Activated gamma-delta T cell treated with anti-CD3 and anti-CD28 coated beads, Interleukin-2, amount 50 U/mL, for 16 hours (primary cell): Measurements from ENCODE around the gene FGF3.

Experiments used
- DNase-seq: peaks from one replicate; pipeline ENCODE4 v3.0.0-alpha.2; 2020; ENCODE audit warnings: low read depth

The FGF3 gene

DNA sequence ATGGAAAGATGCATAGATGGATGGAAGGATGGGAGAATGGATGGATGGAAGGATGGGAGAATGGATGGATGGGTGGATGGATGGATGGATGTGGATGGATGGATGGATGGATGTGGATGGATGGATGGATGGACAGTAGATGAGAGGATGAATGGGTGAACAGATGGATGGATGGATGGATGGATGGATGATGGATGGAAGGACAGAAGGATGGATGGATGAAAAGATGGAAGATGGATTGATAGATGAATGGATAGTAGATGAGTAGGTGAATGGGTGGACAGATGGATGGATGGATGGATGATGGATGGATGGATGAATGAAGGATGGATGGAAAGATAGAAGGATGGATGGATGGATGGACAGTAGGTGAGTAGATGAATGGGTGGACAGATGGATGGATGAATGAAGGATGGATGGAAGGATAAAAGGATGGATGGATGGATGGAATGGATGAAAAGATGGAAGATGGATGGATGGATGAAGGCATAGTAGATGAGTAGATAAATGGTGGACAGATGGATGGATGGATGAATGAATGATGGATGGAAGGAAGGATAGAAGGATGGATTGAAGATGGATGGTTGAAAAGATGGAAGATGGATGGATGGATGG is 15.5 kb downstream of the FGF3 start:
- no peak for DNase-seq

DNA sequence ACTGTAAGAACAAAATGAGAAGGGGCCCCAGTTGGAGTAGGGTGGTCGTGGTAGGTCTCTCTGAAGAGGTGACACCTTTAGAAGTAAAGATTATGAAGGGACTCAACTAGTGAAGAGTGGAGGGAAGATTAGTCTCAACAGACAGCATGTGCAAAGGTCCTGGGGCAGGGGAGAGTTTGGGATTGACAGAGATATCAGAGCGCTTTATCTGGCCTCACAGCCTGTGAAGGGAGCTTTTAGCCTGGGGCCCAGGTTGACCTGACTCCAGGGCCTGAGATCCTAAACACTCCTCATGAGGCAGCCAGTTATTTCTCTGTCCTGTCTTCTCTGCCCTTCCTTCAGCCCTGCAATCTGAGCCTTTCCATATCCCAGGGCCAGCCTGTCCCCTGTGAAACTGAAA is 16.2 kb downstream of the FGF3 start:
- no peak for DNase-seq

DNA sequence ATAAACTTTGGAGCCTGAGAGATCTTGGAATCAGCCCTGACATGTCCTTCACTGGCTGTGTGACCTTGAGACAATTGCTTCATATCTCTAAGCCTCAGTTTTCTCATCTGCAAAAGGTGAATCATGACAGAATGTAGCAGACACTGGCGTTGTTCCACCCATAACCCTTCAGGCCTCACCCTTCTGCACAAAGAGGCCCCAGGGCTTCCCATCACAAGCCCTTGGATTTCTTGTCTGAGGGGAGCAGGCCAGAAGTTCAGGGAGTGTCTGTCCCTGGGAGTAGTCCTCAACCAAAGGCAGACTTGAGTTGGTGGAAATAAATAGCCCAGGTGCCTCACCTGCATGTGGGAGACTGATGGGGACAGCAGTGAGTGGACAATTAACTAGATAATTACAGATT is 16.6 kb downstream of the FGF3 start:
- no peak for DNase-seq

DNA sequence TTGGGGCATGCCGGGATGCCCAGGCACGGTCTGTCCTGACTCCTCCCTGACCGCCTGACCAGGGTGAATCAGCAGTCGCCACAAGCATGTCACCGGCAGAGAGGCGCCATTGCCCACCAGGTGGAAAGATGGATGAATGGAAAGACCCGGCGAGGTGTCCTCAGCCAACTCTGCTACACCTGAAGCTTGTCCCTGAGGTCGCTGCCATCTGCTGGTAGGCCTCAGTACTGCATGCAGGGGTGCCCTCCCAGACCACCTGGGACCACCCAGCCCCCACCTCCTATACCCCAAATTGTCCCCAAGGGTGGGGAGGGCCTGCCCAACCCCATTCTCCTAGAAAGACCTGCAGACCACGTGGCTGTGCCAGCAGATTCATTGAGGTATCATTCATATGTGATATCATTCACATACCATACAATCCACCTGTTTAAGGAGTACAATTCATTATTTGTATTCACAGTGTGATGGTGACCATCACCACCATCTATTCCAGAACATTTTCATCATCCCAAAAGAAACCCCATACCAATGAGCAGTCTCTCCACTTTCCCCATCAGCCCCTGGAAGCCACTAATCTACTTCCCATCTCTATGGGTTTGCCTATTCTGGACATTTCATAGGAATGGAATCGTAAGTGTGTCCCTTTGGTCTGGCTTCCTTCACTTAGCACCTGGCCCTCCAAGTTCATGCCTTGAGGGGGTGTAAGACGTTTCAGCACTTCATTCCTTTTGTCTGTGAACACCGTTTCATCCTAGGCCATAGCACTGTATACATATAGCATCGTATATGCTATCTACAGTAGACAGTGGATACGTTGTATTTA is 17.5 kb downstream of the FGF3 start:
- peak; percentile 8 for DNase-seq

DNA sequence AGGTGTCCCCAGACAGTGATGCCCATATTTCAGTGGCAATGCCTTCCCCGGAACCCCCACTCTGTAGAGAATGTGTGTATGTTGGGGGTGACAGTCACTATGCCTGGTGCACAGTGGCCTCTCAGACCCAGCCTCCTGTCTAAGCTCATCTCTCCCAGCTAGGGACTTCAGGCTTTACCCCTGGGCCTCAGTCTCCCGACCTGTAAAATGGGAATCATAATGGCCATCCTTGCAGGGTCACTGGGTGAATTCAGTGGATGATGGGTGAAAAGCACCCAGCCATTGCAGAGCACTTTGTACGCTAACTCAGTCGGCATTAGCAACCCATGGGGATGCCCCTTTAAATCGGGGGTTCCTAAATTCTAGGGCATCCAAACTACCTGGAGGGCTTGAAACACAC is 18.9 kb downstream of the FGF3 start:
- DNase-seq: no peak

DNA sequence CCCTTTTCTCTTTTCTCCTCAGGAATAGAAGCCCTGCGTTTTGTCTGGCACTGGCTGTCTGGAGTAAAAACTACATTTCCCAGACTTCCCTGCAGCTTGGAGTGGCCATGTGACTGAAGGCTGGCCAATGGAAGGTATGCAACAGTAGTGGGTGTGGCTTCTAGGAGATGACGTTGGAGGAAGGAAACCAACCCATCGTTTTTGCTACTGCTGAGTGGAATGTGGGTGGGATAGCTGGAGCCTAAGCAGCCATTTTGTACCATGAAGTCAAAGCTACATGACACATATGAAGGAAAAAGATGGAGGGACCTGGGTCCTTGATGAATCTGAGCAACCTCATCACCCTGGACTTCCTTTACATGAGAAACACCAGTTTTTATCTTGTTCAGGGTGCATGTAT is 19.6 kb downstream of the FGF3 start:
- DNase-seq: no peak

DNA sequence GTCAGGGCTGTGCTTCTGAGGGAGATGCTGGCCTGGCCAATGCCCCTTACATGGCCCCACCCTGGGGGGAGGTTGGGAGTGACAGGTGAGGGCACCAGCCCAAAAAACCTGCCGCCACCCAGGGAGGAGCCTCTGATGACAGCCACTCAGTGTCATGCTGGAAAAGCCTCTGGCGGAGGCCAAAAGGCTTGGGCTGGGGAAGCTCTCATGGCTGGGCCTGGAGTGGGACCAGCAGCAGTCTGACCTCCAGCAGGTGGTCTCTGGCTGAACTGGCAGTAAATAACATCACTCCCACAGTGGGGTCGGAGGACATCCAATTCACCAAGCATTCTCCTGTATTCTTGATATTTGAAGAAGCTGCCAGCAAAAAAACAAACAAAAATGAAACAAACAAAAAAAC is 20.1 kb downstream of the FGF3 start:
- no peak for DNase-seq

DNA sequence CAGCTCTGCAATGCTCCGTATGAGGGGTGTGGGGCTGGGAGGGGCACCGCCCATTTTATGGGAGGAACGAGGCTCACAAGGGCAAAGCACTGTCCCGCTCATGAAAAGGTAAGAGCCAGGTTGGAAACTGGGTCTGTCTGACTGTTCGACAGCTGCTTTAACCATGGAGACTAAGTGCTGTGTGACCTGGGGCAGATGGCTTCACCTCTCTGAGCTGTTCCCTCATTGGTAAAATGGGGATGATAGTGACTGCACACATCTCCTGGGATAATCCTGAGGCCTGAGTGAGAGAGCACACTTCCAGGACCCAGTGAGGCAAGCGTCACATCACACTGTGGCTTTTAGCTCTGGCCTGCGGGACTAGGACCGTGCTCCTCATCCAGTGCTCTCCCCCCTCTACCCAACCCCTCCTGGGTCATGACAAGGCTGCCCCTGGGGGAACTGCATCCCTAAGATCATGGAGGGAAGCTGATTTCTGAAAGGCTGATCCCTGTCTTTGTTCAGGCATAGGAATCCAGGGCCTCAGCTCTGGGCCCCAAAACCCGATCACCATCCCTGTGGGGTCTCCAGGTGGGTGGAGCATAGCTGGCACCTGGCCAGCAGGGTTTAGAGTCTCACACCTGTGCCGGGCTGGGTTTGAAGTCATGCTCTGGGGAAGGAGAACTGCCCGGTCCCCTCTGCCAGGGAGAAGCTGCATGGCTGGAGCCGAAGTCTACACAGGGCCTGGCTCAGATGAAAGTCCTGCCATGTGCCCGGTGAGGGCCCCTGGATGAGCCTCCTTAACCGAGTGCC is 21.3 kb downstream of the FGF3 start:
- DNase-seq: no peak

DNA sequence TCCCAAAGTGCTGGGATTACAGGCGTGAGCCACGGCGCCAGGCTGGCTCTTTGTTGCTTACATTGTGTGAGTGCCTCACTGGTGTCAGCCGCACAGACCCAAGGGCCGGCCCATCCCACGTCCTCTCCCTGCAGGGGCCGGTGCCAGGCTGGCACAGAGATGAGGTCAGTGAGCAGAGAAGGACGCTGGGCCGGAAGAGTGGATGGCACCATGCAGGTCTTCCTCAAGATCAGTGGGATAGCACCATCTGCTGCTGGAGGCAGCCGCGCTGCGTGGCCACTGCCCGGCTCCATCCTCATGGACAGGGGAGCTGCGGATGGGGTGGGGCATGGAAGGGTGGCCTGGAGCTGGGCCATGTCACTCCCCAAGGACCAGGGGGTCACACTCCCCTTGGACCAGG is 22.1 kb downstream of the FGF3 start:
- DNase-seq: no peak

DNA sequence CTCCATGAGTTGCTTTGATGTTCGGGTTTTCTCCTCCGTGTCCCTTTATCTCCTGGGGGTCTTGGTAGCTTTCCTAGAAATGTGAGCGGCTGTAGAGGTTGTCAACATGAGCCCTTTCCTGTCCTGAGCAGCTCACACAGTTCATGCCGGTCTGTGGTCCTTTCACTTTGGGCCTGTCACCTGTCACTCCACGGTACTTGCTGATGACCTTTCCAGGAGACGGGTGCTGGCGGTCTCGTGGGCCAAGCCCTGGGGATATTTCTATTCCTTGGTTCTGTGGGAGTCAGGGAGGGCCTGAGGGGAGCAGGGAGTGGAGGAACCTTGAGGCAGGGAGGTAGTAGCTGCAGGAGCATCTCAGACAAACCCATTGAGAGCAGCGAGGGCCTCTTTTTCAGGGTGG is 23.2 kb downstream of the FGF3 start:
- DNase-seq: no peak

DNA sequence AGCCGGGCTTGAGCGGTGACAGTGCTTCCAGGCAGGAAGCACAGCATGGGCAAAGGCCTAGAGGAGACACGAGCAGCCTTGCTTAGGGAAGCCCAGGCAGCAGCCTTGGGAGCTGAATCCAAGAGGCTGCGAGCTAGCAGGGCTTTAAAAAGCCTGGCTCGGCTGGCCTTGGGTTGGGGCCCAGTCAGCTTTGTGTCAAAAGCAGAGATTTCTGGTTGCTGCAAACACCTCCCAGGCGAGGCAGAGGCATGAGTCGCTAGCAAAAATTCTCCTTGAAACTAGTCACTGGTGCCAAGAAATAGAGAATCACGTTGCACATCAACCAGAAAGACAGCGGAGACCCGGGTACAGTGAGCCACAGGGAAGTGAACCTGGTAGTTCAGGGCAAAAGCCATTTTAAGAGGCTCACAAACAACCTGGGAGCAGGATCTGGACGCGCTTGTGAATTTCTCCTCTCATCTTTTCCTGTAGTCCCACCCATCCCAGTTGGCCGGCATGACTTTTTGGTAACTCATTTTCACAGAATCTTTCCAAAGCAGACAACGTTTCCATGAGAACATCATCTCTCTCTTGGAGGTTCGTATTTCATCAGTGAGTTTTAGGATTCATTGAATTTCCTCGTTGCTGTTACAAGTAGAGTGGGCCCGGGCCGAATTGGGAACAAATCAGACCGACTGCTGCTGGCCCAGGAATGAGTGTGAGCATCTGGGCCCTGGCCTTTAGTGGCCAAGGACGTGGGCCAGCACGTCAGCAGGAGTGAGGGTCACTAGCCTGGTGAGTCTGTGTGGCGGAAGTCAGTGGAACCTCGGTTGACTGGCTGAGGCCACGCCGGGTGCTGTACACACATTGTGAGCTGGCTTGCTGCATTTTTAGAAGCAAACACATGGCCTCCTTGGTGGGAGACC is 27.7 kb downstream of the FGF3 start:
- DNase-seq: no peak

DNA sequence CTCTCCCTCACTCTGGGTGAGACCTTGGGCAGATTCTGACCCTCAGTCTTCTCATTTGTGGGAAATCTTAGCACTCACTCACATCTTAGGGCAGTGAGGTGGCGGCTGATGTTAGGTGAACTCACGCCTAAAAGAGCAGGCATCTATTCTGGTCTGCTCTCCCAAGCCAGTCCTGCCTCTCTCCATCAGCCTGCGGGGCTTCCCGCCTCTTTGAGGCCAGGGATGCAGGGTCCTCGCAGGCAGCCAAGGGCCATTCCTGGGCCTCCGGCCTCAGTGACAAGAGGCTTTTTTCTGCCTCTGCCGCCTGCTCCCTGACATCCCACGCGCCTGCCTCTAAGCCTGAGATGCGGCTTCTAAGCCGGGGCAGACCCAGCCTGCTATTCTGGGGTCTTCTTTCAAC is 30.3 kb downstream of the FGF3 start:
- DNase-seq: no peak

DNA sequence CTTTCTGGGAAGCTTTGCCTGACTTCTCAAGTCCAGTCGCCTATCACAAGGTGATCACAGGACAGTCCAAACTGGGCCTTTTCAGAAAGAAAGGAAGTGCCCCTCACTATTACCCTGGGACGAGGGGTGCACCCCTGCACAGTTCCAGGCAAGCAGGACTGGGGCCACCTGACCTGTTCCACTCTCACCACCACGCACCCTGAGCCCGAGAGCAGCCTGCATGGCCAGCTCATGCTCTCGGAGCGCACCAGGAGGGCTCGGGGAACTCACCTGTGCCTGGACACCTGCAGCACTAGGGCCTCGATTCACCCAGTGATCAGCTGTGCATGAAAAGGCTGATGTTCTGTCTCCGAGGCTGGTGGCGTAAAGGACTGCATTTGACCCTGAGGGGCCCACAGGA is 31.3 kb downstream of the FGF3 start:
- DNase-seq: no peak

DNA sequence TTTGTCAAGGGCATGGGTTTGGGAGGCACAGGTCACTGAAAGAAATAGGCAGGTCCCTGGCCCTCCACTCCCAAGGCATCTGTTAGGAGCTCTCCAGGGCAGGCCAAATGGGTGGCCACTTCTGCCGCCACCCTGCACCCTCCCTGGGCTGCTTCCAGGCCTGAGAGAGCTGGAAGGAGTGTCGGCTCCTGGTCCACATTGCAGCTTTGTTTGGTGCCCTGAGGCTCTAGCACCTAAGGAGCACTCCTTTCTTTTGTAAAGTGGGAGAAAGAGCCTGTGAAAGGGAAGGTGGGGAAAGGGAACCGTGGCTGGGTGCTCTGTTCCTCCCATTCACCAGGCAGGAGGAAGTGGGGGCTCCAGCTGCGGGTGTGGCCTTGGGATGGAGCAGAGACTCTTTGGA is 31.8 kb downstream of the FGF3 start:
- no peak for DNase-seq

DNA sequence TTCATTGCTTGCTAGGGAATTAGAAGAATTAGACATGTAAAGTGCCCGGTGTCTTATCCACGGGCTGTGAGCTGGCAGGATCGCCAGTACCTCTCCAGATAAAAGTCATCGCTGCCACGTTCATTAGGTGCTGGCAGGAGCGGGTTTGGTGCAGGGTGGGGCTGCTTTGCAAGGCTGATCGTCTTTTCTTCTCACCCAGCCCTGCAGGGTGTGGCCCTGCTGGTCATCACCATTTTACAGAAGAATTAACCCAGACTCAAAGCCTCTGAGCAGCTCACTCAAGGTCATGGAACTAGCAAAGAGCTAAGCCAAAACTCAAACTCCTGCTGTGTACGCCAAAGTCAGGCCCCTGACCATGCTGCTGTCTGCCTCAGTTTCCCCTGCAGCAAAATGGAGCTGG is 38.0 kb downstream of the FGF3 start:
- no peak for DNase-seq

DNA sequence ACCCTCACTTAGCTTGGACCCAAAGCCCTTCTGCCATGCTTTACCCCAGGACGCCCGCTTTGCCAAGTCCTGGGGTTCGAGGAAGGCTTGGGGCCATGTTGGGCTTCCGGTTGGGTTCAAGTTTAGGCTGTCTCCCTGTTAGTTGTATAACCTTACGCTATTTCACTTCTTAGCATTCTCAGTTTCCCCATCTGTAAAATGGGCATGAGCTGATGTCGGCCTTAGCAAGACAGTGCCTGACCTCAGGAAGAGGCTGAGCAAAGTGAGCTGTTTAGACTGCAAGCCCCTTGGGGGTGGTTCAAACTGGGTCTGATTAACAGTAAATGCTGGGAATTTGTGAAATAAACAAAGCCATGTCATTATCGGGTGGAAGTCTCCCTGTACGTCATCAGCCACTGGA is 40.8 kb downstream of the FGF3 start:
- DNase-seq: no peak

DNA sequence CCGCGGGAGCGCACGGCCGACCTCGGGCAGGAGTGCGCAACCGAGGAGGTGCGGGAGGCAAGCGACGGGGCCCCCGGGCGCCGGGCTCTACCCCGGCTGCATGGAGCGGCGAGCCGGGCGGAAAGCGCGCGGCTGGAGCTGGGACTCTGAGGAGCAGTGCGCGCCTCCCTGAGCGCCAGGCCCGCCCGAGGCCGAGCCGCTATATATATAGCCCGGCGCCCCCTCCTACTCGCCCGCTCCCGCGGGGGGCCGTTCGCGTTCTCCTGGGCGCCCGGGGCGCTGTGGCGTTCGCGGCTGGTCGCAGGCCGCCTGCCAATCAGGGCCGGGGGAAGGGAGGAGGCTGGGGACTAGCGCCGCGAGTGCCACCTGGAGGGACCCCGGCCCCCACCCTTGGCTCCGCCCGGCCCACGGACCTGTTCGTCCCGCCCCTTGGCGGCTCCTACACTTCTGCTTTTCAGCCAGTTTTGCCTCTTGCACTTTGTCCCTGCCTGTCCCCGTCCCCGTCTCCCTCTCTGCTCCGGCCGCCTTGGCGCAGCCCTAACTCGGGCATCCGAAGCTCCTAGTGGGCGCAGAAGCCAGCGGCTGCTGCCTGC is 44.0 kb downstream of the FGF3 start, which contains the start of gene FGF4:
TSS of gene FGF4 (minus strand) at position 179 of the 593 bp plus-strand sequence. CDS start 257 bp downstream, outside the sequence.
- no peak for DNase-seq

DNA sequence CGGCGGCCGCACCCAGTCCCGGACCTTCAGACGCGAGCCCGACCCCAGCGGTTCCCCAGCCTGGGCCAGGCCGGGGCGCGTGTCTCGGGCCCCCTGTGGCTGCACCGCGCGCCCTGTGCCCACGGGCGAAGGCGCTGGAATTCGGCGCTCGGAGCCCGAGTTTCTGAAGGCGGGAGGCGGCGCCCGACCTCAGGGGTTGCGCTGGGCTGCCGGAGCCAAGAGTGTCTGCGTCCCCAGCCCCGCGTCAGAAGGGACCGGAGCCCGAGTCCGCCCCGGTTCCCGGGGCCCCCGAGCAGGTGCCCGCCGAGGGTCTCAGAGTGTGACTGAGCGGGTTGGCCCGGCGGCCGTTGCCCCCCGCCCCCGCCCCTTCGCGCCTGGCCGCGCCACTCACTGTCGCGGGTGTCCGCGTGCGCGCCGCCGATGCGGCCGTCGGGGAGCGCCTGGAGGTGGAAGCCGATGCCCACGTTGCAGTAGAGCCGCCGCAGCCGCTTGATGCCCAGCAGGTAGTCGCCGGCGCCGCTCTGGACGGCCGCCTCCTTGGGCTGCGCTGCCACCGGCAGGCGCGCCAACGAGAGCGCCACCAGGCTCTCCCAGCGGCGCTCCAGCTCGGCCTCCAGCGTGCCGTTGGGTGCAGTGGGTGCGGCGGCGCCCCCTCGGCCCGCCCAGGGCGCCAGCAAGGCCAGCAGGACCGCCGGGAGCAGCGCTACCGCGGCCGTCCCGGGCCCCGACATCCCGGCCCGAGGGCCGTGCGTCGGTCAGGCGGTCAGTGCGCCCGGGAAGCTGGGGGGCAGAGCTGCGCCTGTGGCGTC is 44.7 kb downstream of the FGF3 start:
- no peak for DNase-seq

DNA sequence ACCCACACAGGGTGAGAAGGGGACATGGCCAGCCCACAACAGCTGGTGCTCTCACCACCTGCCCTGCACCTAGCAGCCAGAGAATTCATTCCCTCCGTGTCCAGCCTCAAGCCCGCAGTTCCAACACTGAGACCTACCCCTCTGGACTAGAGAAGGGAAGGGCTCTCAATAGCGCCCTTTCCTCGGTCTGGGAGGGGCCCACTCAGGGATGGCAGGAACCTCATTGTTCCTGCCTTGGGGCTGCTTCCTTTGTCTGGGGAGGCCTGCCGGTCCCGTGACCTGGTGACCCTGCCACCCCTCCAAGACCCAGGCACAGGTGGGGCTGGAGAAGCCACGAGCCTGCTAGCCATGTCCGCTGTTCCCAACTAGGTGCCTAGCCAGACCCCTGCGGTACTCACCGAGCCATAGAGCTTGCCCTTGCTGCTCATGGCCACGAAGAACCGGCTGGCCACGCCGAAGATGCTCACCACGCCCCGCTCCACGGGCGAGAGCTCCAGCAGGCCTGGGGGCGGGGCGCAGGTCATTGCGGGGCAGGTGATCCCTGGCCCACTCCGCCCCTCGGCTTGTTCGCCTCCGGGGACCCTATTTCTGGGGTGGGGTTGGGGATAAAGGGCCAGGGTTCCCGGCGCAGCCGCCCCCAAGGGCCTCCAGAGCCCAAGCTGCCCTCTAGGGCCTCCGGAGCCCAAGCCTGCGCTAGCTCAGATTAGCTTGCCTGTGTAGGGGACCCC is 45.4 kb downstream of the FGF3 start:
- DNase-seq: no peak

DNA sequence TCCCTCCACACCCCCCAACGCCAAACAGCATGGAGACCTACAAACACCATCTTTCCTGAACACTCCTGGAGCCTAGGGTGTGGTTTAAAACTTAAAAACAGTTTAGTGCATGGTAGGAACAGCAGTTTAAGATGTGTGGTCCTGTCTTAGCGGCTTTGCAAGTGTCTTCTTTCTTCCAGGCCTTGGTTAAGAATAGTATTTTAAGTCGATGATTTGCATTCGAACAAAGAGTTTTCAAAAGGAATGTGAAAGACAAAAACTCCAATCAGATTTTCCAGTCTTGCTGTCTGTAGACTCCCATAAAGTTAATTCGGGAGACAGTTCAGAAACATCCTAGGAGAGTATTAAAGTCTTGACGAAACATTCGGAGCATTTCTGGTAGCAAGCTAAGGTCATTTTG is 47.8 kb downstream of the FGF3 start:
- no peak for DNase-seq
